Fibroblast of pulmonary artery (primary cell): Measurements from ENCODE around the gene FAM114A2.
"Not testable (repeated sequence)": the region's sequence is repeated elsewhere in the genome, so short reads cannot be mapped to it uniquely, and the experiment has no call there.

Source experiments
- DNase-seq: peaks from one replicate; pipeline ENCODE4 v3.0.0-alpha.2; 2010; ENCODE audit warnings: low read depth
- H3K4me3 ChIP-seq: replicated peaks from 2 replicates; pipeline ENCODE4 v1.5.1; 2011; ENCODE audit warnings: low read depth, mild to moderate bottlenecking, control low read depth, low read length, moderate library complexity
- CTCF ChIP-seq: IDR thresholded peaks from 2 replicates; pipeline ENCODE4 v1.5.1; 2011; ENCODE audit warnings: mild to moderate bottlenecking, control low read depth, low read length, inconsistent platforms; ENCODE audit errors: missing control alignments

FAM114A2 gene

GRCh38 chr5:154078272-154078671 is 39.6 kb upstream of the FAM114A2 start:
- DNase-seq: peak; percentile 16
- TF ChIP-seq CTCF: no peak

GRCh38 chr5:154077696-154078095 is 39.0 kb upstream of the FAM114A2 start:
- TF ChIP-seq CTCF: no peak
- DNase-seq: peak; percentile 54
- H3K4me3 ChIP-seq: no peak overlapping the region

More at GRCh38 chr5:154078272-154078671, 39.6 kb upstream of the FAM114A2 start:
- no peak overlapping the region for H3K4me3 ChIP-seq

- DNase-seq: no peak
- no peak overlapping the region for H3K4me3 ChIP-seq
- TF ChIP-seq CTCF: no peak
These were observed 37.7 kb upstream of the FAM114A2 start for GRCh38 chr5:154076240-154076922.

GRCh38 chr5:154072414-154073171 is 33.9 kb upstream of the FAM114A2 start:
- peak; percentile 89 for TF ChIP-seq CTCF
- H3K4me3 ChIP-seq: peak overlapping the region; percentile 28
- peak; percentile 81 for DNase-seq

GRCh38 chr5:154071799-154072413 is 33.2 kb upstream of the FAM114A2 start:
- peak overlapping the region; percentile 28 for H3K4me3 ChIP-seq
- TF ChIP-seq CTCF: no peak
- DNase-seq: no peak

- not testable (repeated sequence) for H3K4me3 ChIP-seq, DNase-seq
These were observed 31.1 kb upstream of the FAM114A2 start for GRCh38 chr5:154069854-154070253.

GRCh38 chr5:154065971-154066370 is 27.3 kb upstream of the FAM114A2 start:
- H3K4me3 ChIP-seq: no peak overlapping the region
- no peak for TF ChIP-seq CTCF
- no peak for DNase-seq
